ENCODE results near the gene KAT8. TPM values are rescaled to one million over a fixed set of nuclear protein-coding genes. Genes with fewer than 3 reads are reported as not detected.

KAT8 gene
- total and polyA plus RNA-seq, 2 of the 13 experiments (the other 11 are each of a cell fraction or from before 2014, with no cell fraction given): 79.0 to 84.2 TPM

DNA sequence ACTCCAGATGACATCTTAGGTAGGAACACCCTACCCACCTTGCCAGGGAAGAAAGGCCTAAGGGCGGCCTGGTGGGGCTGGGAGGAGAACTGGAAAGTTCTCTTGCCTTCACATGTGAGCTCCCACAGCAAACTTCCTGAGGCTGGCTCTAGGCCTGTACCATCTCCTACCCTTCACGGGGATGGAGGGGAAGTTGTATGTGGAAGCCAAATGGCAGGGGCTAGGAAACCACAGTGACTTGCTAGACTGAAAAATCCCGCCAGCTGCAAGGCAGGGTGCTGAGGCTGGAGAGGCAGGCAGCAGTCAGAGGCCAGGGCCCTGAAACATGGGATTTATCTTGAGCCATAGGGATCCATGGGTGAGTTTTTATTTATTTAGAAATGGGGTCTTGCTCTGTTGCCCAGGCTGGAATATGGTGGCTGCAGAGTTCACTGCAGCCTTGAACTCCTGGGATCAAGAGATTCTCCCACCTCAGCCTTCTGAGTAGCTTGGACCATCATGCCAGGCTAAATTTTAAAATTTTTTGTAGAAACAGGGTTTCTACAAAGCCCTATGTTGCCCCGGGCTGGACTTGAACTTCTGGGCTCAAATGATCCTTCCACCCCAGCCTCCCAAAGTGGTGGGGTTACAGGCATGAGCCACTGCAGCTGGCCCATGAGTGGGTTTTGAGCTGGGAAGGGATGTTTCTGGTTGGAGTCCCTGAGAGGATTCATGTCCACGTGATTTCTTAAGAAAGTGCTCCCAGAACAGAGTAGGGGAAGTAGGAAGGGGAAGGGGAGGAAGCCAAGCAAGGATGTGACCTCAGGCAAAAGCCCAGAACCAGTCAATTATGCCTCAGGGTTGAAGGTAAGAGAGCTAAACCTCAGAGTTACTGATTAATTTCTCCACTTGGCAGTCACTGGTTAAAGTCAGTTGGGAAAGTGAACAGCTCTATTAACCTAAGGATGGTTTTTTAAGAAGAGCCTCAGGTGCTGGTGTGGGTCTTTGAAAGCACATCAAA, 4.0 kb upstream of the KAT8 start (continued):
- TF ChIP-seq HCFC1 (IDR thresholded peaks at IDR 0.05; ENCODE audit: low read depth, low read length) (no peak), ZZZ3 (CRISPR knock-in tag; IDR thresholded peaks at IDR 0.05; ENCODE audit: borderline replicate concordance) (no peak), ZNF605 (CRISPR knock-in tag; IDR thresholded peaks at IDR 0.05) (no peak), ZNF317 (CRISPR knock-in tag; IDR thresholded peaks at IDR 0.05) (no peak), ELF3 (CRISPR knock-in tag; IDR thresholded peaks at IDR 0.05) (0 out of 2 replicates have a peak, but pooled peaks have one; percentile 11), ZNF670 (CRISPR knock-in tag; IDR thresholded peaks at IDR 0.05; ENCODE audit: borderline replicate concordance) (0 out of 2 replicates have a peak, but pooled peaks have one; percentile 18), ZNF12 (CRISPR knock-in tag; IDR thresholded peaks at IDR 0.05) (peak; percentile 87; the same call in 1 of the 2 replicates), ETV5 (CRISPR knock-in tag; IDR thresholded peaks at IDR 0.05; ENCODE audit: borderline replicate concordance) (no peak; the same call in 1 of the 2 replicates), NR2C2 (CRISPR knock-in tag; IDR thresholded peaks at IDR 0.05; ENCODE audit: borderline replicate concordance) (no peak), SAP130 (CRISPR knock-in tag; IDR thresholded peaks at IDR 0.05; ENCODE audit: low read depth) (0 out of 2 replicates have a peak, but pooled peaks have one; percentile 49), ZNF446 (CRISPR knock-in tag; IDR thresholded peaks at IDR 0.05) (no peak), NFRKB (IDR thresholded peaks at IDR 0.05) (no peak)
- TF ChIP-seq, protein P1, sequence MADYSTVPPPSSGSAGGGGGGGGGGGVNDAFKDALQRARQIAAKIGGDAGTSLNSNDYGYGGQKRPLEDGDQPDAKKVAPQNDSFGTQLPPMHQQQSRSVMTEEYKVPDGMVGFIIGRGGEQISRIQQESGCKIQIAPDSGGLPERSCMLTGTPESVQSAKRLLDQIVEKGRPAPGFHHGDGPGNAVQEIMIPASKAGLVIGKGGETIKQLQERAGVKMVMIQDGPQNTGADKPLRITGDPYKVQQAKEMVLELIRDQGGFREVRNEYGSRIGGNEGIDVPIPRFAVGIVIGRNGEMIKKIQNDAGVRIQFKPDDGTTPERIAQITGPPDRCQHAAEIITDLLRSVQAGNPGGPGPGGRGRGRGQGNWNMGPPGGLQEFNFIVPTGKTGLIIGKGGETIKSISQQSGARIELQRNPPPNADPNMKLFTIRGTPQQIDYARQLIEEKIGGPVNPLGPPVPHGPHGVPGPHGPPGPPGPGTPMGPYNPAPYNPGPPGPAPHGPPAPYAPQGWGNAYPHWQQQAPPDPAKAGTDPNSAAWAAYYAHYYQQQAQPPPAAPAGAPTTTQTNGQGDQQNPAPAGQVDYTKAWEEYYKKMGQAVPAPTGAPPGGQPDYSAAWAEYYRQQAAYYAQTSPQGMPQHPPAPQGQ (CRISPR knock-in tag; IDR thresholded peaks at IDR 0.05; ENCODE audit: borderline replicate concordance): no peak
- TF ChIP-seq, protein P2, sequence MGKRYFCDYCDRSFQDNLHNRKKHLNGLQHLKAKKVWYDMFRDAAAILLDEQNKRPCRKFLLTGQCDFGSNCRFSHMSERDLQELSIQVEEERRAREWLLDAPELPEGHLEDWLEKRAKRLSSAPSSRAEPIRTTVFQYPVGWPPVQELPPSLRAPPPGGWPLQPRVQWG (CRISPR knock-in tag; IDR thresholded peaks at IDR 0.05; ENCODE audit: borderline replicate concordance, low read depth): no peak
- TF ChIP-seq, protein P3, sequence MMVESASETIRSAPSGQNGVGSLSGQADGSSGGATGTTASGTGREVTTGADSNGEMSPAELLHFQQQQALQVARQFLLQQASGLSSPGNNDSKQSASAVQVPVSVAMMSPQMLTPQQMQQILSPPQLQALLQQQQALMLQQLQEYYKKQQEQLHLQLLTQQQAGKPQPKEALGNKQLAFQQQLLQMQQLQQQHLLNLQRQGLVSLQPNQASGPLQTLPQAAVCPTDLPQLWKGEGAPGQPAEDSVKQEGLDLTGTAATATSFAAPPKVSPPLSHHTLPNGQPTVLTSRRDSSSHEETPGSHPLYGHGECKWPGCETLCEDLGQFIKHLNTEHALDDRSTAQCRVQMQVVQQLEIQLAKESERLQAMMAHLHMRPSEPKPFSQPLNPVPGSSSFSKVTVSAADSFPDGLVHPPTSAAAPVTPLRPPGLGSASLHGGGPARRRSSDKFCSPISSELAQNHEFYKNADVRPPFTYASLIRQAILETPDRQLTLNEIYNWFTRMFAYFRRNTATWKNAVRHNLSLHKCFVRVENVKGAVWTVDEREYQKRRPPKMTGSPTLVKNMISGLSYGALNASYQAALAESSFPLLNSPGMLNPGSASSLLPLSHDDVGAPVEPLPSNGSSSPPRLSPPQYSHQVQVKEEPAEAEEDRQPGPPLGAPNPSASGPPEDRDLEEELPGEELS (CRISPR knock-in tag; IDR thresholded peaks at IDR 0.05): no peak
- TF ChIP-seq, protein P4, sequence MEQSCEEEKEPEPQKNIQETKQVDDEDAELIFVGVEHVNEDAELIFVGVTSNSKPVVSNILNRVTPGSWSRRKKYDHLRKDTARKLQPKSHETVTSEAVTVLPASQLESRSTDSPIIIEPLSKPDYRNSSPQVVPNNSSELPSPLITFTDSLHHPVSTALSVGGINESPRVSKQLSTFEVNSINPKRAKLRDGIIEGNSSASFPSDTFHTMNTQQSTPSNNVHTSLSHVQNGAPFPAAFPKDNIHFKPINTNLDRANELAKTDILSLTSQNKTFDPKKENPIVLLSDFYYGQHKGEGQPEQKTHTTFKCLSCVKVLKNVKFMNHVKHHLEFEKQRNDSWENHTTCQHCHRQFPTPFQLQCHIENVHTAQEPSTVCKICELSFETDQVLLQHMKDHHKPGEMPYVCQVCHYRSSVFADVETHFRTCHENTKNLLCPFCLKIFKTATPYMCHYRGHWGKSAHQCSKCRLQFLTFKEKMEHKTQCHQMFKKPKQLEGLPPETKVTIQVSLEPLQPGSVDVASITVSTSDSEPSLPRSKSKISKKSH (CRISPR knock-in tag; IDR thresholded peaks at IDR 0.05; ENCODE audit: borderline replicate concordance): no peak

Data from HepG2 (cell line).